GM10847 (cell line): ENCODE results near the gene PACRG.

Experiments used
- POLR2A ChIP-seq: IDR thresholded peaks from 2 replicates; pipeline ENCODE4 v1.6.1; 2011; ENCODE audit not compliant: insufficient read length; ENCODE audit errors: extremely low read depth

Gene PACRG

DNA sequence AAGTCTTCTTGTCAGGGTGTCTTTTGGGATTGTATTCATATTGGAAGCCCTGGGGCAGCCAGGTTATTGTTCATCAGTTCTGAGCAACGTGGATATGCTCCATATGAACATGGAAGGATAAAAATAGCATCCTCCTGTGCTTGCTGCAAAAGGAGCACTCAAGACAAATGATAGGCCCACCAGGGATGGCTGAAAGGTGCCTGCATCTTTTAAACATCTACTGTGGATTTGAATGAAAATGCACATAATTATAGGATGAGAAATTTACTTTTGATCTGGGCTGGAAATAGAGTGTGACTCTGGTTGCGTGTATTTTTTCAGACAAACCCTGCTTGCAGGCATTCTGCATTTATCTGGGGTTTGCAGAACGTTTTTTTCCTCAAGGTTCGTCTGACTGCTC is 299.1 kb downstream of the PACRG start:
- TF ChIP-seq POLR2A: no peak

DNA sequence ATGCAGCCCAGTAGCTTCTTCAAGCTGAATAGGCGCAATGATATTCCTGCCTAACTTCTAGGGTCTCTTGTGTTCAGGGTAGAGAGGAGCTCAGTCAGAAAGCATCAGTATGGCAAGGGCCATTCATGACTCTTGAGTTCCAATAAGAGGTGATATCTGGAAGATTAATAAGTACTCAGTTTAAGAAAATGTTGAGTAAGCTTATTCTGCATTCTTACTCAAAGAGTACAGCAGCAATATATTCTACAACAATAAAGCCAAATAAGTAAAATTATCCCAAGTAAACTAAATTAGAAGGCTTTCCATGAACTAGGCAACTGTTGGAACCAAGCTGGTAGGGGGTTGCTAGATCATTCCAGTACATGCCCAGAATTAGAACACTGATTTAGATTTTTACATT is 303.2 kb downstream of the PACRG start:
- no peak for TF ChIP-seq POLR2A

DNA sequence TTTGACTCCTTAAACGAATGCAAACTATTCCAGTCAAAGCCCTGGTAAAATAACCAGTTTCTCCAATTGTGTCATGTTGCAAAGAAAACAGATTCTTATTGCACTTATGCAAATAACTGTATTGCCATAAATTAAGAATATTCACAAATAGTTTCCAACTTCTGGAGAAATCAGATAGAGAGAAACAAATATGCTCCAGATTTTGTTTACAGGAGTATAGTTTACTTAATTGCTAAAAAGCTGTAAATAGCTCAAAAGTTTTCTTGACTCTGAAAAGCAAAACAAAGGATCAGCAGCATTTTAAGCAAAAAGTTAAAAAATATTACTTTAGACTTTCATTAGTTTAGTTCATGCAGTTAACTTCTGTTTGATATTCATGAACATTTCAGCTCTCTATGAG is 304.2 kb downstream of the PACRG start:
- TF ChIP-seq POLR2A: no peak

DNA sequence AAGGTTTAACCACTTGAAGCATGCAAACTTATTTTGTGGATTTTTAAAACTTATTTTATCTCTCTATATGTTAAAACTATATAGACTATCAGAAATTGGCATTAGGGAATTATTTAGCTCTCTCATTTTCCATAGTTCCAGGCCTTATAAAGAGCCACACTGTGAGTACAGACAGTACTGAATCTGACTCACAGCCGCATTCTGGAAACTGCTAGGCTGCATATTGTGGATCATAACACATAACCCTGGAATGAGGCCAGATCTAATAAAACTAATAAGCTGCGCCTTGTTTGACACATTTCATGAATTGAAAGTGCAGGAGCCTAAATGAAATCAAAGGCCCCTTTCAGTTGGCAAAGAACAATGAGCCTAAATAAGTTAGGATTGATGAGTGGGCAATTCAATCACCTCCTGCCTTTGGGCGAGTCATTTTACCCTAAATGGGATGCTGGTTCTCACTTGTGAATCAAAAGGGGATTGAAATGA is 308.4 kb downstream of the PACRG start:
- TF ChIP-seq POLR2A: no peak

- no peak for TF ChIP-seq POLR2A
Observed at GRCh38 chr6:163038317-163038716, 310.5 kb downstream of the PACRG start.

- TF ChIP-seq POLR2A: no peak
Observed at GRCh38 chr6:163048345-163048744, 320.6 kb downstream of the PACRG start.

DNA sequence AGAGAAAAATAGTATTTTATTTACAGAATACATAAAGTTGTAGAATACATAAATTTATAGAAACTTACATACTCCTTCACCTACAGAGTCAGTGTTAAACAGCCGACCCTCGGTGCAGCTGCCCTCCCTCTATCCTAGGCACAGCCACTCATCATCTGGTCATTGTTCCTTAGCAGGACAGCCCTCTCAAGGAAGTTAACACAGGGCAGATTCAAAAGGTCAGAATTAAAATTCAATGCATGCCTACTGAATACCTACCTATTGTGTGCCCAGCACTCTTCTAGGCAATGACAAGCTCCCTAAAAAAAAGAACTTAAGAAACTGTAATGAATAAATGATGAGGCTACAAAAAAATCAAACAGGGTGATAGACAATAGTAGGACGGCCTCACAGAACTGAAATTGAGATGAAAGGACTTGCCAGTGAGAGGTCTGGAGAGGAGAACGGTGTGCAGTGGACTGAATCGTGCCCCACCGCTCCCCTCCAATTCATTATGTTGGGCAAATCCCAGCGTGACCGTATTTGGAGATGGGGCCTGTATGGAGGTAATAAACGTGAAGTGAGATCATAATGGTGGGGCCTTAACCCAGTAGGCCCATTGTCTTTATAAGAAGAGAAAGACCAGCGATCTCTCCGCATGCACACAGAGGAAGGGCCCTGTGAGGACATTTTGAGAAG is 326.0 kb downstream of the PACRG start:
- TF ChIP-seq POLR2A: no peak

- no peak for TF ChIP-seq POLR2A
Observed at GRCh38 chr6:163054641-163055040, 326.9 kb downstream of the PACRG start.

DNA sequence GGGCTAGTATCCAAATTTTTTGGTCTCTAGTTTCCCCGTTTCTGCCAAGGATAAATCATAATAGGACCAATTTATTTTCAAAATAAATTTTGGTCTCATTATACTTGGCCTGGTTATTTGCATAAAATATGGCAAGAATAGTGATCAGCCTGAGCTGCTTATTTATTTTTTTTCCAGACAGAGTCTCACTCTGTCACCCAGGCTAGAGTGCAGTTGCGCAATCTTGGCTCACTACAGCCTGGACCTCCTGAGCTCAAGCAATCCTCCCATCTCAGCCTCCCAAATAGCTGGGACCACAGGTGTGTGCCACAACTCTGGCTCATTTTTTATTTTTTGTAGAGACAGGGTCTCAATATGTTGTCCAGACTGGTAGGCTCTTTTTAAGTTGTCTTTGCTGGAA is 329.5 kb downstream of the PACRG start:
- TF ChIP-seq POLR2A: no peak

- no peak for TF ChIP-seq POLR2A
Observed at GRCh38 chr6:163062790-163063189, 335.0 kb downstream of the PACRG start.

- TF ChIP-seq POLR2A: no peak
Observed at GRCh38 chr6:163063561-163063960, 335.8 kb downstream of the PACRG start.

DNA sequence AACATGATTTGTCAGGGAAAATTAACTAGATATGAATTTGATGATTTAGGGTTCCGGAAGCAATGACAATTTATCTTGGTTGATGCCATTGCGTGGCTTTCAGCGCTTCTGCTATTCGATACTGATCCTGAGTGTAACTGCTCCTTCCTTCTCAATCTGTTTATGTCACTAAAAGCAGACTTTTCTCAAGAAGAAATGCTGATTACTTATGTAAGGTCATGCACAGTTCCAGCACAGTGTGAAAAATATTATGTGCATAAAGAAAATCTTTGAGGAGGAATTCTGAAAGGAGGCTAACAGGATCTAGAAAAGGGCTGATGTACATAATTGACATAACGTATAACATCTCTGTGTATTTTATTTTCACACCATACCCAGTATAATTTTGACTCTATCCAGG is 336.6 kb downstream of the PACRG start:
- TF ChIP-seq POLR2A: no peak

- no peak for TF ChIP-seq POLR2A
Observed at GRCh38 chr6:163066200-163066599, 338.4 kb downstream of the PACRG start.

GRCh38 chr6:163077134-163077533 is 349.4 kb downstream of the PACRG start:
- no peak for TF ChIP-seq POLR2A

GRCh38 chr6:163078712-163079111 is 350.9 kb downstream of the PACRG start:
- TF ChIP-seq POLR2A: no peak

DNA sequence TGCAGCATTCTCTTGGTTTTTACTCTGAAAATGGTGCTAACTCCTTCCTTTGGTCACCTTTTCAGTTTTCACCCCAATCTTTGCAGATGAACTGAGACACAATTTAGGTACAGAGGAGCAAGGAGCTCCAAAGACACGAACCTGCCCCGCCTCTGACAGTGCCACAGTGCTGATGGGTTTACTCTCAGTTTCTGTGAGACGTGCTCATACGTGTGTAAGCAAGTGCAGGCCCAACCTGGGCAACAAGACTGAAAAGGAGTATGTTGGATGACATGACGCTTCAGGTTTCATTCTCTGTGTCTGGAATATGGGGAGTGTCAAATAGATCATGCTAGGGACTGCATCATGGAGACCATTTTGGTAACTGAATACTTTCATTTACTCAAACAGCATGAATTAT is 352.5 kb downstream of the PACRG start:
- no peak for TF ChIP-seq POLR2A

DNA sequence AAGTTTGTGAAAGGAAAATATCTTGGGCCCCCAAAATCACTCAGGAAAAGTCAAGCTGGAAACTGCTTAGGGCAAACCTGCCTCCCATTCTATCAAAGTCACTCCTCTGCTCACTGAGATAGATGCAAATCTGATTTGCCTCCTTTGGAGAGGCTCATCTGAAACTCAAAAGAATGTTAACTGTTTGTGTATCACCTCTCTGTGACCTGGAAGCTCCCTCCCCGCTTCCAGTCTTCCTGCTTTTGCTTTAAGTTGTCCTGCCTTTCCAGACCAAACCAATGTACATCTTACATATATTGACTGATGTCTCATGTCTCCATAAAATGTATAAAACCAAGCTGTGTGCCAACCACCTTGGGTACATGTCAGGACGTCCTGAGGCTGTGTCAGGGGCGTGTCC is 355.4 kb downstream of the PACRG start:
- TF ChIP-seq POLR2A: no peak
